HepG2 (cell line): Measurements from ENCODE around the gene CKS1B. TPM values are rescaled to one million over a fixed set of nuclear protein-coding genes. Genes with fewer than 3 reads are reported as not detected.

Experiments used
- ATAC-seq: fragments of 200-7000 bp; cut with Tn5 transposase; 3 replicates; pipeline ENCODE4 v1.9.1; 2020; ENCODE audit warnings: mild to moderate bottlenecking, moderate library complexity
- BruUV-seq: library from RNA; stranded (reverse); fragments of 400-500 nt; replicated peaks from 2 replicates; lab custom pipeline; 2021; lab: Mats Ljungman, UMichigan
- CTCF ChIA-PET: fragments of 300-600 bp; formaldehyde crosslinking; extraction: SDS; loops from one replicate; lab custom pipeline; 2021; ENCODE audit warnings: low total read pairs, inconsistent platforms, low intra/inter-chr PET ratio; lab: Yijun Ruan, JAX
- POLR2A ChIA-PET: fragments of 350-600 bp; sonication (Branson Sonifier 250); formaldehyde crosslinking; loops from one replicate; lab custom pipeline; 2020; ENCODE audit warnings: antibody characterized with exemption, inconsistent platforms; lab: Yijun Ruan, JAX
- DNase-seq: peaks from one replicate; pipeline ENCODE4 v3.0.0-alpha.2; 2015; ENCODE audit warnings: low spot score
- FAIRE-seq: peaks from 3 replicates; lab custom pipeline; 2011; peaks lifted over from hg19 to GRCh38; lab: Jason Lieb, UNC
- H2AFZ ChIP-seq: one replicate; pipeline ENCODE4 v1.6.1; 2011; ENCODE audit warnings: low read length, inconsistent platforms
- H3K27ac ChIP-seq: fragments of 300-600 bp; 3 replicates; pipeline ENCODE4 v1.8.0; 2011; ENCODE audit warnings: mixed run types, mild to moderate bottlenecking, mixed read lengths, low read length, inconsistent platforms; ENCODE audit not compliant: insufficient read depth; ENCODE audit errors: extremely low read length
- H3K27me3 ChIP-seq, 2 experiments: fragments of 200-600 bp in 1 of 2; 2 replicates in 1 of 2; 3 replicates in 1 of 2; pipeline versions ENCODE4 v1.6.0 to v1.8.0; 2011; ENCODE audit warnings: low read length in 2 of 2, mild to moderate bottlenecking in 2 of 2, moderate library complexity in 2 of 2, inconsistent platforms in 1 of 2; ENCODE audit not compliant: insufficient read depth in 2 of 2, control insufficient read depth in 1 of 2
- H3K36me3 ChIP-seq, 2 experiments: fragments of 200-600 bp in 1 of 2; replicated peaks in 1 of 2; 2 replicates in 1 of 2; 3 replicates in 1 of 2; pipeline versions ENCODE4 v1.5.1 to v1.8.0; 2011; ENCODE audit warnings: low read length in 2 of 2, inconsistent platforms in 1 of 2; ENCODE audit not compliant: insufficient read depth in 2 of 2, control insufficient read depth in 1 of 2
- H3K4me1 ChIP-seq: 2 replicates; pipeline ENCODE4 v1.5.1; 2012; ENCODE audit warnings: low read length, inconsistent platforms; ENCODE audit not compliant: insufficient read depth
- H3K4me2 ChIP-seq: 2 replicates; pipeline ENCODE4 v1.6.0; 2011; ENCODE audit warnings: low read depth, low read length, inconsistent platforms
- H3K4me3 ChIP-seq, 3 experiments: fragments of 200-600 bp in 1 of 3; sonication (generic), shearing (Covaris generic) in 1 of 3; replicated peaks in 1 of 3; 2 replicates each; pipeline ENCODE4 v1.5.1; 2011 to 2016; ENCODE audit warnings: low read length in 3 of 3, inconsistent platforms in 2 of 3, low read depth in 2 of 3, mild to moderate bottlenecking in 2 of 3, control low read depth in 1 of 3, mixed read lengths in 1 of 3; ENCODE audit not compliant: insufficient read depth in 1 of 3
- H3K79me2 ChIP-seq: one replicate; pipeline ENCODE4 v1.6.1; 2011; ENCODE audit warnings: low read length, inconsistent platforms; ENCODE audit not compliant: insufficient read depth
- H3K9ac ChIP-seq: 2 replicates; pipeline ENCODE4 v1.6.0; 2011; ENCODE audit warnings: mild to moderate bottlenecking, low read depth, low read length, inconsistent platforms; ENCODE audit not compliant: insufficient read depth
- H3K9me3 ChIP-seq: 2 replicates; pipeline ENCODE4 v1.5.1; 2012; ENCODE audit warnings: mild to moderate bottlenecking, low read length
- H4K20me1 ChIP-seq: 2 replicates; pipeline ENCODE4 v1.6.0; 2011; ENCODE audit warnings: inconsistent platforms, mild to moderate bottlenecking, low read length, moderate library complexity; ENCODE audit not compliant: insufficient read depth
- ESRRA ChIP-seq: sonication (generic); formaldehyde crosslinking; IDR thresholded peaks from 2 replicates; pipeline ENCODE4 v1.5.1; 2020; ENCODE audit warnings: mild to moderate bottlenecking, low read depth, missing genetic modification reagents
- HDAC1 ChIP-seq: sonication (generic); formaldehyde crosslinking; IDR thresholded peaks from 2 replicates; pipeline ENCODE4 v1.5.1; 2020; ENCODE audit warnings: mild to moderate bottlenecking, missing genetic modification reagents
- KLF11 ChIP-seq: IDR thresholded peaks from 2 replicates; pipeline ENCODE4 v1.6.1; 2016; ENCODE audit warnings: missing compliant biosample characterization
- MIER2 ChIP-seq: IDR thresholded peaks from 2 replicates; pipeline ENCODE4 v1.6.1; 2016; ENCODE audit warnings: missing biosample characterization, missing genetic modification reagents
- NR2F6 ChIP-seq, 2 experiments: IDR thresholded peaks; 2 replicates each; pipeline ENCODE4 v1.6.1; 2016; ENCODE audit warnings: antibody characterized with exemption in 1 of 2, mild to moderate bottlenecking in 1 of 2
- PLSCR1 ChIP-seq: sonication (generic); formaldehyde crosslinking; IDR thresholded peaks from 2 replicates; pipeline ENCODE4 v1.5.0; 2020; ENCODE audit warnings: missing genetic modification reagents, mild to moderate bottlenecking, borderline replicate concordance
- ZFP36 ChIP-seq: fragments of 150-350 bp; IDR thresholded peaks from 2 replicates; pipeline ENCODE4 v1.6.1; 2018; ENCODE audit warnings: borderline replicate concordance, low read length, low read depth; ENCODE audit not compliant: partially characterized antibody
- ZFP90 ChIP-seq: sonication (generic); formaldehyde crosslinking; IDR thresholded peaks from 2 replicates; pipeline ENCODE4 v1.8.0; 2022; ENCODE audit warnings: missing genetic modification reagents, mild to moderate bottlenecking, inconsistent platforms, borderline replicate concordance
- ZSCAN30 ChIP-seq: sonication (generic); formaldehyde crosslinking; IDR thresholded peaks from 2 replicates; pipeline ENCODE4 v1.5.0; 2020; ENCODE audit warnings: mild to moderate bottlenecking, missing genetic modification reagents
- WGBS: methylation state at CpG from one replicate; pipeline ENCODE4 v1.1.6; 2017; ENCODE audit warnings: low lambda C conversion rate; 5-methylcytosine and 5-hydroxymethylcytosine counted together
- in situ Hi-C: cut with HindIII; loops from 2 replicates; pipeline ENCODE4 v1.10.0; 2017; ENCODE audit warnings: low pct_unique_long_range_greater_than_20kb; ENCODE audit not compliant: extremely low pct_ligation_motif_present
- intact Hi-C: fragments of 100-400 bp; cut with micrococcal nuclease; formaldehyde crosslinking; loops from one replicate; pipeline ENCODE4 v1.10.0; 2022; ENCODE audit not compliant: unreplicated experiment
- polyA plus RNA-seq, 8 experiments: library from polyadenylated mRNA; depleted of rRNA in 3 of 8; stranded (reverse) in 7 of 8; unstranded in 1 of 8; fragments of >200 nt; fragmentation: Illumina TruSeq in 4 of 8; extraction: Trizol in 4 of 8; gene quantifications; 2 replicates each; pipeline versions ENCODE4 v1.2.1 to v1.2.3, GENCODE V29; 2011 to 2016; ENCODE audit warnings: low read depth in 4 of 8, missing spikeins in 1 of 8, mixed read lengths in 1 of 8; ENCODE audit not compliant: insufficient read depth in 1 of 8
- total RNA-seq, 5 experiments: library from RNA; depleted of rRNA; stranded (reverse); fragments of >200 nt; fragmentation: Illumina TruSeq; extraction: Trizol; gene quantifications; 2 replicates each; pipeline ENCODE4 v1.2.3, GENCODE V29; 2016; ENCODE audit warnings: low read depth in 1 of 5
- TF ChIP-seq, protein P1 (sequence below): sonication (generic); formaldehyde crosslinking; IDR thresholded peaks from 2 replicates; pipeline ENCODE4 v1.5.1; 2020; ENCODE audit warnings: mild to moderate bottlenecking, missing genetic modification reagents, moderate library complexity

The CKS1B gene
- total and polyA plus RNA-seq, 2 of the 13 experiments (the other 11 are each of a cell fraction or from before 2014, with no cell fraction given), result 217 to 222 TPM

DNA sequence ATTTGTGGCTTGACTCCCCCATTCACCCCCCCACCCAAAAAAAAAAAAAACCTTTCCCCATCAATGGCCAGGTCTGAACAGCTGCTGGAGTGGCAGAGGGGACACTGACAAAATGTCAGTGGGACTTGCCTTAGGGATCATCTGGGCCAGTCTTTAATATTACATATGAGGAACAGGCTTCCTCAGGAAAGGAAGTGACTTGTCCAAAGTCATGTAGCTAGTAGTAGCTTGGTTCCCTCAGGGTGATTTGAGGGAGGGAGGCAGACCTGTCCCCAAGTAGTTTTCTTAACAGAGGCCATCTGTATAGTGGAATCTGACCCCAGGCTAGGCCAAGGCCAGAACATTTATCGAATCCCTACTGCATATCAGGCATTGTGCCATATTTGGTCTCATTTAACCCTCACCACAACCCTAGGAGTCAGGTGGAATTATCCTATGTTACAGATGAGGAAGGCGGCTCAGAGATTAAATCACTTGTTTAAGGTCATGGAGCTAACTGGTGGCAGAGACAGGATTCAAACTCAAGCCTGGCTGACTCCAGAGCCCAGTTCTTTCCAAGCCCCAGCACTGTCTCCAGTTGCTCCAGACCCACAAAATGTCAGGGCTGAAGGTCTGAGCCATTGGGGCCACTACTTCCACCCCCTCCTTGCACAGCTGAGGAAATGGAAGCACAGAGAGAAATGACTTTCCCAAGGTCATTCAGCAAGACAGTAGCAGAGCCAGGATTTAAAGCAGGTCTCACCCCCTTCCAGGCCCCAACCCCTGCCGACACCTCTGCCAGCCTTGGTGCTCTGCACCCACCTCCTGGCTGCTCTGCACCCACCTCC, 38.5 kb downstream of the CKS1B start:
- WGBS, result 38% methylated on average over 1 of the region's 3 CpGs
- Histone ChIP-seq H4K20me1 (peaks cover 8% of the 10 kb centered on the region; the same call in 1 of the 2 replicates), H3K4me3 (no peak overlapping the region), H3K9ac (no peak overlapping the region), H3K4me2 (no peak overlapping the region)
- in situ Hi-C loops, result no loop called here
- no peak for ATAC-seq
- no peak for DNase-seq
- TF ChIP-seq HDAC1 (CRISPR knock-in tag) (no peak), ZFP90 (CRISPR knock-in tag) (0 out of 2 replicates have a peak, but pooled peaks have one; percentile 27), KLF11 (CRISPR knock-in tag) (no peak), MIER2 (no peak), ZSCAN30 (CRISPR knock-in tag) (no peak), PLSCR1 (no peak), ESRRA (no peak), NR2F6 (IDR thresholded peaks at IDR 0.05) (no peak), NR2F6 (CRISPR knock-in tag; IDR thresholded peaks at IDR 0.05) (0 out of 2 replicates have a peak, but pooled peaks have one; percentile 13), ZFP36 (no peak)
- TF ChIP-seq, protein P1, sequence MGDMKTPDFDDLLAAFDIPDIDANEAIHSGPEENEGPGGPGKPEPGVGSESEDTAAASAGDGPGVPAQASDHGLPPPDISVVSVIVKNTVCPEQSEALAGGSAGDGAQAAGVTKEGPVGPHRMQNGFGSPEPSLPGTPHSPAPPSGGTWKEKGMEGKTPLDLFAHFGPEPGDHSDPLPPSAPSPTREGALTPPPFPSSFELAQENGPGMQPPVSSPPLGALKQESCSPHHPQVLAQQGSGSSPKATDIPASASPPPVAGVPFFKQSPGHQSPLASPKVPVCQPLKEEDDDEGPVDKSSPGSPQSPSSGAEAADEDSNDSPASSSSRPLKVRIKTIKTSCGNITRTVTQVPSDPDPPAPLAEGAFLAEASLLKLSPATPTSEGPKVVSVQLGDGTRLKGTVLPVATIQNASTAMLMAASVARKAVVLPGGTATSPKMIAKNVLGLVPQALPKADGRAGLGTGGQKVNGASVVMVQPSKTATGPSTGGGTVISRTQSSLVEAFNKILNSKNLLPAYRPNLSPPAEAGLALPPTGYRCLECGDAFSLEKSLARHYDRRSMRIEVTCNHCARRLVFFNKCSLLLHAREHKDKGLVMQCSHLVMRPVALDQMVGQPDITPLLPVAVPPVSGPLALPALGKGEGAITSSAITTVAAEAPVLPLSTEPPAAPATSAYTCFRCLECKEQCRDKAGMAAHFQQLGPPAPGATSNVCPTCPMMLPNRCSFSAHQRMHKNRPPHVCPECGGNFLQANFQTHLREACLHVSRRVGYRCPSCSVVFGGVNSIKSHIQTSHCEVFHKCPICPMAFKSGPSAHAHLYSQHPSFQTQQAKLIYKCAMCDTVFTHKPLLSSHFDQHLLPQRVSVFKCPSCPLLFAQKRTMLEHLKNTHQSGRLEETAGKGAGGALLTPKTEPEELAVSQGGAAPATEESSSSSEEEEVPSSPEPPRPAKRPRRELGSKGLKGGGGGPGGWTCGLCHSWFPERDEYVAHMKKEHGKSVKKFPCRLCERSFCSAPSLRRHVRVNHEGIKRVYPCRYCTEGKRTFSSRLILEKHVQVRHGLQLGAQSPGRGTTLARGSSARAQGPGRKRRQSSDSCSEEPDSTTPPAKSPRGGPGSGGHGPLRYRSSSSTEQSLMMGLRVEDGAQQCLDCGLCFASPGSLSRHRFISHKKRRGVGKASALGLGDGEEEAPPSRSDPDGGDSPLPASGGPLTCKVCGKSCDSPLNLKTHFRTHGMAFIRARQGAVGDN, result peak; percentile 23; the same call in 1 of the 2 replicates
- TF ChIP-seq, all 625 proteins: peak for 3
- Histone ChIP-seq H3K9me3 (no peaks in the 10 kb centered on the region), H3K79me2 (peaks cover 12% of the 10 kb centered on the region), H3K27ac (peak overlapping the region; percentile 40), H3K4me1 (peaks cover 67% of the 10 kb centered on the region), H2AFZ (no peak overlapping the region), H3K36me3 (peaks cover 9 to 33% of the 10 kb centered on the region in 2 experiments; a peak in 4 of 5 replicates), H3K27me3 (no peaks in the 10 kb centered on the region)
- ChIA-PET CTCF (no interaction called here), POLR2A (interaction anchor here (2.1 to 8.2 kb wide), 2 partner anchors 11 to 40 kb away, joined by 9 to 90 read pairs; partner anchors contain the start of gene ZBTB7B)
- BruUV-seq, result no TSS peak
- no peak for FAIRE-seq
- intact Hi-C loops, result no loop called here
